Measurements from ENCODE around the gene AKT2. TPM values are rescaled to one million over a fixed set of nuclear protein-coding genes. Genes with fewer than 3 reads are reported as not detected.

The AKT2 gene
- total RNA-seq, 1 experiment from 2014 or later = 2,376 TPM

DNA sequence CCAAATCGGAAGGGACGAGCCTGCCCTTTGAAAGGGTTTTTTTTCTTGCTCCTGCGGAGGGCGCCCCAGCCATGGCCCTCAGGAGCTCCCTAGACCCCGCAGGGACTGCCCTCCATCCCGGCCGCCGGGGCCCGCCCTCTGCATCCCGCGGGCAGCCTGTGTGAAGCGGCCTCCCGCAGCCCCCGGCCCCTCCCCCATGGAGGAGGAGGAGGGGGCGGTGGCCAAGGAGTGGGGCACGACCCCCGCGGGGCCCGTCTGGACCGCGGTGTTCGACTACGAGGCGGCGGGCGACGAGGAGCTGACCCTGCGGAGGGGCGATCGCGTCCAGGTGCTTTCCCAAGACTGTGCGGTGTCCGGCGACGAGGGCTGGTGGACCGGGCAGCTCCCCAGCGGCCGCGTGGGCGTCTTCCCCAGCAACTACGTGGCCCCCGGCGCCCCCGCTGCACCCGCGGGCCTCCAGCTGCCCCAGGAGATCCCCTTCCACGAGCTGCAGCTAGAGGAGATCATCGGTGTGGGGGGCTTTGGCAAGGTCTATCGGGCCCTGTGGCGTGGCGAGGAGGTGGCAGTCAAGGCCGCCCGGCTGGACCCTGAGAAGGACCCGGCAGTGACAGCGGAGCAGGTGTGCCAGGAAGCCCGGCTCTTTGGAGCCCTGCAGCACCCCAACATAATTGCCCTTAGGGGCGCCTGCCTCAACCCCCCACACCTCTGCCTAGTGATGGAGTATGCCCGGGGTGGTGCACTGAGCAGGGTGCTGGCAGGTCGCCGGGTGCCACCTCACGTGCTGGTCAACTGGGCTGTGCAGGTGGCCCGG lies 93.1 kb downstream of the AKT2 start:
- Histone ChIP-seq H3K27me3 (ENCODE audit: control insufficient read depth, insufficient read depth, low read length) (peaks cover 9% of the 10 kb centered on the region), H3K9me3 (ENCODE audit: control insufficient read depth, insufficient read depth, low read depth, low read length) (no peaks in the 10 kb centered on the region), H3K36me3 (ENCODE audit: control insufficient read depth, insufficient read depth, low read length) (no peaks in the 10 kb centered on the region), H3K4me1 (ENCODE audit: control insufficient read depth, insufficient read depth, low read length) (peaks cover 23% of the 10 kb centered on the region), H3K27ac (ENCODE audit: low read length) (peak overlapping the region; percentile 2; the same call in 1 of the 2 replicates), H3K4me3 (ENCODE audit: low read depth in 2 of 2, low read length in 2 of 2) (peak overlapping the region; percentile 36 to 57)
- no TSS peak for BruUV-seq (replicated peaks)
- in situ Hi-C loops (cut with HindIII; ENCODE audit: low pct_unique_long_range_greater_than_20kb, low sequenced_read_pairs) (loop anchor here (5.0 kb wide), 4 partner anchors 35 to 410 kb away; partner anchors contain the start of genes CCNP and ZNF780A), intact Hi-C loops (cut with micrococcal nuclease; ENCODE audit: unreplicated experiment) (loop anchor here (2.0 kb wide), 1 partner anchor 27 kb away; no protein-coding TSS in a partner anchor)
- CTCF ChIA-PET = interaction anchor here (0.5 to 3.2 kb wide), 21 partner anchors 8 to 557 kb away, joined by 3 to 43 read pairs (median 6); partner anchors contain the start of gene TTC9B
- ATAC-seq = peak; percentile 52
- TF ChIP-seq, protein P1, sequence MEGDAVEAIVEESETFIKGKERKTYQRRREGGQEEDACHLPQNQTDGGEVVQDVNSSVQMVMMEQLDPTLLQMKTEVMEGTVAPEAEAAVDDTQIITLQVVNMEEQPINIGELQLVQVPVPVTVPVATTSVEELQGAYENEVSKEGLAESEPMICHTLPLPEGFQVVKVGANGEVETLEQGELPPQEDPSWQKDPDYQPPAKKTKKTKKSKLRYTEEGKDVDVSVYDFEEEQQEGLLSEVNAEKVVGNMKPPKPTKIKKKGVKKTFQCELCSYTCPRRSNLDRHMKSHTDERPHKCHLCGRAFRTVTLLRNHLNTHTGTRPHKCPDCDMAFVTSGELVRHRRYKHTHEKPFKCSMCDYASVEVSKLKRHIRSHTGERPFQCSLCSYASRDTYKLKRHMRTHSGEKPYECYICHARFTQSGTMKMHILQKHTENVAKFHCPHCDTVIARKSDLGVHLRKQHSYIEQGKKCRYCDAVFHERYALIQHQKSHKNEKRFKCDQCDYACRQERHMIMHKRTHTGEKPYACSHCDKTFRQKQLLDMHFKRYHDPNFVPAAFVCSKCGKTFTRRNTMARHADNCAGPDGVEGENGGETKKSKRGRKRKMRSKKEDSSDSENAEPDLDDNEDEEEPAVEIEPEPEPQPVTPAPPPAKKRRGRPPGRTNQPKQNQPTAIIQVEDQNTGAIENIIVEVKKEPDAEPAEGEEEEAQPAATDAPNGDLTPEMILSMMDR (IDR thresholded peaks at IDR 0.05) = no peak
- TF ChIP-seq POLR2AphosphoS5 (IDR thresholded peaks at IDR 0.05; ENCODE audit: low read depth, low read length) = no peak
- TF ChIP-seq SIN3A (IDR thresholded peaks at IDR 0.05; ENCODE audit: borderline replicate concordance, insufficient read depth, low read depth, low read length) = no peak
- TF ChIP-seq TCF7L2 (IDR thresholded peaks at IDR 0.05; ENCODE audit: low read depth, low read length) = no peak
- TF ChIP-seq, protein P2, sequence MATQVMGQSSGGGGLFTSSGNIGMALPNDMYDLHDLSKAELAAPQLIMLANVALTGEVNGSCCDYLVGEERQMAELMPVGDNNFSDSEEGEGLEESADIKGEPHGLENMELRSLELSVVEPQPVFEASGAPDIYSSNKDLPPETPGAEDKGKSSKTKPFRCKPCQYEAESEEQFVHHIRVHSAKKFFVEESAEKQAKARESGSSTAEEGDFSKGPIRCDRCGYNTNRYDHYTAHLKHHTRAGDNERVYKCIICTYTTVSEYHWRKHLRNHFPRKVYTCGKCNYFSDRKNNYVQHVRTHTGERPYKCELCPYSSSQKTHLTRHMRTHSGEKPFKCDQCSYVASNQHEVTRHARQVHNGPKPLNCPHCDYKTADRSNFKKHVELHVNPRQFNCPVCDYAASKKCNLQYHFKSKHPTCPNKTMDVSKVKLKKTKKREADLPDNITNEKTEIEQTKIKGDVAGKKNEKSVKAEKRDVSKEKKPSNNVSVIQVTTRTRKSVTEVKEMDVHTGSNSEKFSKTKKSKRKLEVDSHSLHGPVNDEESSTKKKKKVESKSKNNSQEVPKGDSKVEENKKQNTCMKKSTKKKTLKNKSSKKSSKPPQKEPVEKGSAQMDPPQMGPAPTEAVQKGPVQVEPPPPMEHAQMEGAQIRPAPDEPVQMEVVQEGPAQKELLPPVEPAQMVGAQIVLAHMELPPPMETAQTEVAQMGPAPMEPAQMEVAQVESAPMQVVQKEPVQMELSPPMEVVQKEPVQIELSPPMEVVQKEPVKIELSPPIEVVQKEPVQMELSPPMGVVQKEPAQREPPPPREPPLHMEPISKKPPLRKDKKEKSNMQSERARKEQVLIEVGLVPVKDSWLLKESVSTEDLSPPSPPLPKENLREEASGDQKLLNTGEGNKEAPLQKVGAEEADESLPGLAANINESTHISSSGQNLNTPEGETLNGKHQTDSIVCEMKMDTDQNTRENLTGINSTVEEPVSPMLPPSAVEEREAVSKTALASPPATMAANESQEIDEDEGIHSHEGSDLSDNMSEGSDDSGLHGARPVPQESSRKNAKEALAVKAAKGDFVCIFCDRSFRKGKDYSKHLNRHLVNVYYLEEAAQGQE (IDR thresholded peaks at IDR 0.05; ENCODE audit: insufficient read depth in 1 of 2, low read depth in 2 of 2, low read length in 1 of 2) = no peak
- POLR2A ChIA-PET = interaction anchor here (0.6 to 3.5 kb wide), 8 partner anchors 9 to 416 kb away, joined by 3 to 41 read pairs (median 6); no protein-coding TSS in a partner anchor
- no peak for DNase-seq (ENCODE audit: low read depth, low spot score)

DNA sequence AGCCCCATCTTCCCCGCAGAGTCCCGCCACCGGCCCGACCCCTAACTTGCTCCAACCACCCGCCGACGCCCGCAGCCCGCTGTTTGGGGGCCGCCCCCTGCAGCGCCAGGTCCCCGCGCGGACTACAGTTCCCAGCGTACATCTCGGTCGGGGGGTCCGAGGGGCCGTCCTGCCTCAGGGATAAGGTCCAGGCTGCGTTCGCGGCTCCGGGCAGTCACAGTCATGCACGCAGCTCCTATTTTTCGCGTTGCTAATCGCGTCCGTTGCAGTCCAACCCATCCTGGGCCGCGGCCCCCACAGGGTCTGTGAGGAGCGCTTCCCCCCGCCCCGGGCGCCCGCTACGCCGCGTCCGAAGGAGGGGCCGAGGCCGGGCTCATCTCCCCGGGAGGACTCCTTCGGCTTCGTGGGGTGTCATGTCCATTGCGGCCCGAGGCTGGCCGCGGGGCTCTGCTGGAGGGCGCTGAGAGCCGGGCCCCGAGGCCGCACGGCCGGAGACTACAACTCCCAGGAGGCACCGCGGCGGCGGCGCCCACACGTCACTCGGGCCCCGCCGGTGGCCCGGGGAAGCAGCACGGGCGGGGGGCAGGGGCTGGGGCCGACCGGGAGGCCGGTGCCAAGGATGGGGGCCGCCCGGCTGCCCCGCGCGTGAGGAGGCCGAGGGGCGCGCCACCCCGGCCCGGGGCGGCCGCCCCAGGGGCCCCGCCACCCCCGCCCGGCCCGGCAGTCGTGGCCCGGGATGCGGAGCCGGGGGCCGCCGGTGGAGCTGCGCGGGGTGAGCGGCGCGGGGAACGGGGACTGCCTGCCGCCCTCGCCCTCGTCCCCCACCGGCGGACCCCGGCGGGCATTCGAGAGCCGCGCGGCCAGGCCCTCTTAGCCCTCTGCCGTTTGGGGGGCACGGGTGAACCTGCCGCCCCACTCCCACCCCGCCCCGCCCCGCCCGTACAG lies 94.0 kb downstream of the AKT2 start, which contains the start of gene MAP3K10:
TSS of gene MAP3K10 (plus strand) at position 536 of the 945 bp plus-strand sequence. CDS start 606 bp downstream, outside the sequence.
- H3K27me3 ChIP-seq (ENCODE audit: control insufficient read depth, insufficient read depth, low read length) = peaks cover 9% of the 10 kb centered on the region
- in situ Hi-C loops (cut with HindIII; ENCODE audit: low pct_unique_long_range_greater_than_20kb, low sequenced_read_pairs) = loop anchor here (5.0 kb wide), 4 partner anchors 36 to 409 kb away; partner anchors contain the start of genes CCNP and ZNF780A
- BruUV-seq (replicated peaks) = no TSS peak
- ATAC-seq (peak; percentile 97), DNase-seq (ENCODE audit: low read depth, low spot score) (peak; percentile 99)
- TF ChIP-seq, protein P2 (IDR thresholded peaks at IDR 0.05; ENCODE audit: insufficient read depth in 1 of 2, low read depth in 2 of 2, low read length in 1 of 2) = no peak
- TF ChIP-seq POLR2AphosphoS5 (IDR thresholded peaks at IDR 0.05; ENCODE audit: low read depth, low read length) = no peak
- TF ChIP-seq SIN3A (IDR thresholded peaks at IDR 0.05; ENCODE audit: borderline replicate concordance, insufficient read depth, low read depth, low read length) = no peak
- TF ChIP-seq, protein P1 (IDR thresholded peaks at IDR 0.05) = no peak
- TF ChIP-seq TCF7L2 (IDR thresholded peaks at IDR 0.05; ENCODE audit: low read depth, low read length) = no peak
- H3K27ac ChIP-seq (ENCODE audit: low read length) = peak within 1 kb of the TSS; percentile 49
- H3K4me3 ChIP-seq (ENCODE audit: low read depth in 2 of 2, low read length in 2 of 2) = peak within 1 kb of the TSS; percentile 36 to 57
- CTCF ChIA-PET = interaction anchor here (0.5 to 3.2 kb wide), 36 partner anchors 7 to 556 kb away, joined by 3 to 43 read pairs (median 5); partner anchors contain the start of gene TTC9B
- peaks cover 23% of the 10 kb centered on the region for H3K4me1 ChIP-seq (ENCODE audit: control insufficient read depth, insufficient read depth, low read length)
- intact Hi-C loops (cut with micrococcal nuclease; ENCODE audit: unreplicated experiment) = loop anchor here (2.0 kb wide), 1 partner anchor 26 kb away; no protein-coding TSS in a partner anchor
- H3K36me3 ChIP-seq (ENCODE audit: control insufficient read depth, insufficient read depth, low read length) = no peaks in the 10 kb centered on the region
- POLR2A ChIA-PET = interaction anchor here (0.5 to 3.5 kb wide), 37 partner anchors 9 to 848 kb away, joined by 3 to 41 read pairs (median 5); partner anchors contain the start of genes PSMC4, RPS16 and ZNF780A
- H3K9me3 ChIP-seq (ENCODE audit: control insufficient read depth, insufficient read depth, low read depth, low read length) = no peaks in the 10 kb centered on the region

All from Panc1 (cell line).